ENCODE results near the gene TMEM187. TPM values are rescaled to one million over a fixed set of nuclear protein-coding genes. Genes with fewer than 3 reads are reported as not detected.
"Not testable (repeated sequence)": the region's sequence is repeated elsewhere in the genome, so short reads cannot be mapped to it uniquely, and the experiment has no call there.

The TMEM187 gene
- polyA plus RNA-seq, 4 donors: 4.4 to 9.1 (median 5.2) TPM

GRCh38 chrX:153993978-153994377, 21.4 kb downstream of the TMEM187 start:
- no peak for DNase-seq (ENCODE audit: low read depth in 4 of 4, low spot score in 3 of 4)

DNA sequence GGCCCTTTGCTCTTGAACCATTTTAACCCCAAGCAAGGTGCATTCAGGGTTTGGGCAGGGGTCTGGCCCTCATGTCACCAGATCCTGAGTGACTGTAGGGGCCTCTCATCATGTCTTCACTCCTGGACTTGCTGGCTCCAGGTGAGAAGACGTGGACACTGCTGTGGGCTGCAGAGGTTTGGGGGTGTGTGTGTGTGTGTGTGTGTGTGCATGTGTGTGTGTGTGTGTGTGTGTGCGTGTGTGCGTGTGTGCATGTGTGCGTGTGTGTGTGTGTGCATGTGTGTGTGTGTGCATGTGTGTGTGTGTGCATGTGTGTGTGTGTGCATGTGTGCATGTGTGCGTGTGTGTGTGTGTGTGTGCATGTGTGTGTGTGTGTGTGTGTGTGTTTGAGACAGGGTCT, 21.8 kb downstream of the TMEM187 start:
- DNase-seq (ENCODE audit: low read depth in 4 of 4, low spot score in 3 of 4): not testable (repeated sequence)

- no peak for DNase-seq (ENCODE audit: low read depth in 4 of 4, low spot score in 3 of 4)
These were observed 22.9 kb downstream of the TMEM187 start for GRCh38 chrX:153995504-153995903.

DNA sequence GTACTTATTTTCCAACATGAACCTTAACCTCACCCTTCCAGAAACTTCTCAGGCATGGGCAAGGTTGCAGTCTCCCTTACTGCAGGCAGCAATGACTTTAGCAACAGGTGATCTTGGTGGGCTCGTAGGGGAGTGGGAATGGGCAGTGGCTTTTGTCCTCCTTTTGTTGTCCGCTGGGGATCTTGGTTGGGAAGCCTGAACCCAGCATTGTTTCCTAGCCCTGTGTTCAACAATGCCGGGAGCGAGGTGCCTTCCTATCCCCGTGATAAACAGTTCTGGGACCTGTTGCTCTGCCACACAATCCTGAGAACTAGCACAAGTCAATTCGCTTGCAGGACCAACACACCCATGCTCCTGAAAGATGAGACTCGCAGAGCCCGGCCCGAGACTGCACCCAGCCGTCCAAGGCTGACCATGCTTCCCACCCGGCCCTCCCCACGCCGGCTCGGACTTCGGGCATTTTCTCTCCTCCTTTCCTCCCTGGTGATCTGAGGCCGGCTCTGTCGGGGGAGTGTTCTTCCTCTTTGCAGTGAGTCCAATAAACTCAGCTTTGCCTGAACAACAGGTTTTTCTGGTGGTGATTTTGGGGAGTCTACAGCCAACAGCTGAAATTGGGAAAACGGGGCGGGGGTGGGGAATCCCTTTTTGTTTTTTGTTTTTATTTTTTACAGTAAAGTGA, 26.9 kb downstream of the TMEM187 start:
- DNase-seq (ENCODE audit: low read depth in 4 of 4, low spot score in 3 of 4): no peak

GRCh38 chrX:154000051-154000450, 27.5 kb downstream of the TMEM187 start:
- no peak for DNase-seq (ENCODE audit: low read depth in 4 of 4, low spot score in 3 of 4)

DNA sequence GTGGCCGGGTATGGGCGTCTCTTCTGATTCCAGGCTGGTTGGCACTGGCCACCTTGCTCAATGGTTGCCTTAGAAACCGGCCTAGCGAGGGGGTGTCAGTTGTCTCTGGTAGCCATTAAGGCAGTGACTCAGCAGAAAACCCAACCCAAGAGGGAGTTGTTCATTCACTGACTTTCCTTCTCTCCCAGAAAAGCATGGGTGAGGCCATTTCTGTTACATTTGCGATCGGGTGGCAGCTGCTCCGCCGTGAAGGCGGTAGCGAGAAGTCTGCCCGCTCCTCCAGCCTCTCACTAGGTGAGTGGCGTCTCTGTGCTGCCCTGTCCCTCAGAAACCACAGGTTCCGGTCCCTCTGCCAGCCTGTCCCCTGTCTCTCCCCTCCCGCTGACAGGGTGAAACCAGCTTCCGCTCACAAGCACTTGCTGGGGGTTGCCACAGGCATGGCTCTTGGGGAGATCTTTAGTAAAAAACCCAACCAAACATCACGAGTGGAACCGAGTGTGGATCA, 29.7 kb downstream of the TMEM187 start:
- DNase-seq (ENCODE audit: low read depth in 4 of 4, low spot score in 3 of 4): no peak

DNA sequence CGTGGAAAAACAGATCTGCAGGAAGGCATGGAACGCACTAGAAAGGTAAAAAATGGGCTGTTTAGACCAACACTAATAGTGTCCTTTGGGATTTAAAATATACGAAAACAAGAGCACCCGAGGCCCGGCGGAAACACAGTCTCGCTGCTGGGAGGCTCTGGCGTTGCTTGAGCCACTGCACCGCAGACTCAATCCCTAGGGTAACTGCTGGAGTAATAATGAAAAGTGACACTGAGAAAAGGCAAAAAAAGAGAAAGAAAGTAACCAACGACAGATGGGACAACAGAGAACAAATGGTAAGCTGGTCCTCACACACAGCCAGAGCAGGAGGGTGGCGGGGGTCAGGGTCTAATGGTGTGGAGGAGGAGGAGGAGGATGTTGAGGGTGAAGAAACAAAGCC, 31.8 kb downstream of the TMEM187 start:
- DNase-seq (ENCODE audit: low read depth in 4 of 4, low spot score in 3 of 4): no peak

- no peak for DNase-seq (ENCODE audit: low read depth in 4 of 4, low spot score in 3 of 4)
These were observed 34.4 kb downstream of the TMEM187 start for GRCh38 chrX:154006947-154007346.

- DNase-seq (ENCODE audit: low read depth in 4 of 4, low spot score in 3 of 4): no peak
These were observed 36.0 kb downstream of the TMEM187 start for GRCh38 chrX:154008521-154008920.

DNA sequence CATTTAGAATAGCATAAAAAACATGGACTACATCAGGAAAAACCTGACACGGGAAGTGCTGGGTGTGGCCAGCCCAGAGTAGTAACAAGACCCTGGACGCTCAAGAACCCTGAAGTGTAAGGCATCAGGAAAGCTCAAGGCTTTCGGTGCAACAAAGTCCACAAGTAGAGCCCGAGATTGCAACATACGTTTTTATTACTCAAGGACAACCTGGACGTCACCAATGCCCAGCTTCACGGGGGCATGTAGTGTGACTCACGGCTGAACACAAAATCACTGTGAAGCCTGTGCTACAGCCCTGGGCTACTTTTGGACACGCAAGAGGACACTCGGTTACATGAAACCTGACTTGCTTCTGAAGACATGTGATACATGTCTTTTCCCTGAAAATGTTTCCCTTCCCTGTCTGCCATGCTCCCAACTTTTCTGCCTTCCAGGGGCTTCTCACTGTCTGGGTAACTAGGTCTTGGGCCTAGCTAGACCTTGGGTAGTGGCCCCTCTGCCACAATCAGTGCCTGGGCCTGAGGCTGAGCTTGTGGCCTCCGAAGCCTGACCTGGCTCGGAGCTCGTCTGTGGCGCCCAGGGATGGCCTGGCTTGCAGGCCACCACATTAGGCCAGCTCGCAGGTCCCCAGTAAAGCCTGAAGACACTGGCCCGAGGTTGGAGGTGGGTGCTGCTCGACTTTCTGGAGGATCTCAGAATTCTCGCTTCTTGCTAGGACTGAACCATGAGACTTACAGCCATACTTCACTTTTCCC, 38.0 kb downstream of the TMEM187 start:
- DNase-seq (ENCODE audit: low read depth in 4 of 4, low spot score in 3 of 4): no peak

GRCh38 chrX:154011376-154012335, 39.1 kb downstream of the TMEM187 start:
- no peak for DNase-seq (ENCODE audit: low read depth in 4 of 4, low spot score in 3 of 4)

GRCh38 chrX:154012336-154012991, 39.9 kb downstream of the TMEM187 start:
- no peak for DNase-seq (ENCODE audit: low read depth in 4 of 4, low spot score in 3 of 4)

- no peak for DNase-seq (ENCODE audit: low read depth in 4 of 4, low spot score in 3 of 4)
These were observed 40.5 kb downstream of the TMEM187 start for GRCh38 chrX:154013001-154013421.

GRCh38 chrX:154013614-154014360, 41.2 kb downstream of the TMEM187 start:
- DNase-seq (ENCODE audit: low read depth in 4 of 4, low spot score in 3 of 4): no peak

DNA sequence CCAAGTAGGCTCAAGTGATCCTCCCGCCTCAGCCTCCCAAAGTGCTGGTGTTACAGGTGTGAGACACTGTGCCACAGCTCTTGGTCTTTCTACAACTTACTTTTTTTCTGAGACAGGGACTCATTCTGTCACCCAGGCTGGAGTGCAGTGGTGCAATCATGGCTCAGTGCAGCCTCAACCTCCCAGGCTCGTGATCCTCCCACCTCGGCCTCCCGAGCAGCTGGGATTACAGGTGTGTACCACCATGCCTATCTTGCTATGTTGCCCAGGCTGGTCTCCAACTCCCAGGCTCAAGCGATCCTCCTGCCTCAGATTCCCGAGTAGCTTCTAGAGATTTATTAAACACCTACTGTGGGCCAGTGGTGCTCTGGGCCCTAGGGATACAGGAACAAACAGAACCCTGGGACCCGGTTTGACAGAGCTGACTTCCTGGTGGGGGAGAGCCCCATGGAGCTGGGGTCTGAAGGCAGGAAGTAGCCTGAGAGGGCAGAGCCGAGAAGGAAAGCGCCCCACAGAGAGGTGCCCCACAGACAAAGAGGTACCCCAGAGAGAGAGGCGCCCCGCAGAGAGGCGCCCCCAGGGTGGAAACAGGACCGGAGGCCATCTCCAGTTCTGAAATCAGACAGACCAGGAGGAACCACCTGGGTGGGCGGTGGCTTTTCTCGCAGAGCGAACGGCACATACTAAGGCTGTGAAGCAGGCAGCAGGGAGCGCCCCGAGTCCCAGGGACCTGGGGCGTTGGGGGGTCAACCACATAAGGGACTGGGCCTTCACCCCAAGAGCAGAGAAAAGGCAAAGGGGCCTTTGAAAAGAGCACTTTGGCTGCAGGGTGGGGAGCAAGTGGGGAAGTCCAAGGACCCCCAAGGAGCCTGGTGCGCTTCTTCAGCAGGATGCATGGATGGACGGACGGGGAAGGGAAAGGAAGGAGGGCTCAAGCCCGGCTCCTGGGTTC, 42.2 kb downstream of the TMEM187 start:
- no peak for DNase-seq (ENCODE audit: low read depth in 4 of 4, low spot score in 3 of 4)

DNA sequence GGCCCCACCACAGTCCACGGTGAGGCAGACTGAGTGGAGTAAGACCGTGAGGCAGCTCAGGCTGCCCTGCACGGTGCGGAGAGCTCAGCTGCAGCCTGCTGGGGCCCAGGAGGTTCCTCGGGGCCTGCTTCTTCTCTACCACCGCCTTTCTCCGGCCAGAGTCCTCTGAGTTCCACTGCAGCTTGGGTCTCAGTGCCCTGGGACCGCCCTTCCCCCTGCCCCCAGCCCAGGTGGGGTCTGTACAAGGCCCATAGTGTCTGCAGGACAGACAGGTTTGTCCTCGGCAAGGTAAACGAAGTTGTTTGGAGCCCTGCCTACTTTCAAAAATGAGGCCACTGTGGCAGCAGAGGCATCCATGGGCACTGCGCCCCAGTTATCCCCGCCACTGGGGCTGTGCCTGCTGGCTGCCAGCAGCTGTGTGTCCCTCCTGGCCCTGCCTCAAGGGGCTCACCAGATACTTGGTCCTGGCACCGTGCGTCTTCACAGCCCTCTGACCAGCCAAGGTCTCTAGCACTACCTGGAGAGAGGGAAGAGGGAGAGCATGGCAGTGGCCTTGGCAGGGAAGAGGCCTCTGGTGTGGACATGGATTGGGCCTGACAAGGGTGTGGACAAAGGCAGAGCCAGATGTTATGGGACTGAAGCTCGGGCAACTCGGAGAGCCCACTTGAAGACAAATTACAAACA, 43.2 kb downstream of the TMEM187 start:
- DNase-seq (ENCODE audit: low read depth in 4 of 4, low spot score in 3 of 4): no peak

- DNase-seq (ENCODE audit: low read depth in 4 of 4, low spot score in 3 of 4): no peak
These were observed 44.0 kb downstream of the TMEM187 start for GRCh38 chrX:154016366-154017076.

Data from left renal pelvis (tissue), 4 donors.